ENCODE results near the gene PLA2G2C.

DNA sequence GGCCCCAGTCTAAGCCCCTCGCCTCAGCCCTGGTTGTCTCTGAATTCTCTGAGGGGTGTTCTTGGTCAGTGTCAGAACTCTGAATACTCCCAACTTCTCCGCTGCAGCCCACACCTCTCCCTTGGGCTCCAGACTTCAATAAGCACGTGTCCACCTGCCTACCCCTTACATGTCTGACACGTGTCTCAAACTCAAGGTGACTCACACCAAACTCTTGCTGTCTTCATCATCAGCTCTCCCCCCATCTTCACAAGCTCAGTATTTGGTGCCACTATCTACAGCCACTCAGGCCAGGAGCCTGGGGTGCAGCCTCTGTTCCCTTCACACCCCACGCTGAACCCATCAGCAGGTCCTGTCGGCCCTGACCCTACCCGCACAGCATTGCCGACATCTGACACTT lies 19.2 kb downstream of the PLA2G2C start:
- TF ChIP-seq CTCF (IDR thresholded peaks at IDR 0.05): no peak
- no peak for TF ChIP-seq EP300 (IDR thresholded peaks at IDR 0.05)
